Measurements from ENCODE around the gene NUDT1. TPM values are rescaled to one million over a fixed set of nuclear protein-coding genes. Genes with fewer than 3 reads are reported as not detected.
"Not testable (repeated sequence)": the region's sequence is repeated elsewhere in the genome, so short reads cannot be mapped to it uniquely, and the experiment has no call there.

NUDT1 gene
- total RNA-seq, 6 donors from 2014 or later, result 6.3 to 23.2 (median 13.9) TPM

DNA sequence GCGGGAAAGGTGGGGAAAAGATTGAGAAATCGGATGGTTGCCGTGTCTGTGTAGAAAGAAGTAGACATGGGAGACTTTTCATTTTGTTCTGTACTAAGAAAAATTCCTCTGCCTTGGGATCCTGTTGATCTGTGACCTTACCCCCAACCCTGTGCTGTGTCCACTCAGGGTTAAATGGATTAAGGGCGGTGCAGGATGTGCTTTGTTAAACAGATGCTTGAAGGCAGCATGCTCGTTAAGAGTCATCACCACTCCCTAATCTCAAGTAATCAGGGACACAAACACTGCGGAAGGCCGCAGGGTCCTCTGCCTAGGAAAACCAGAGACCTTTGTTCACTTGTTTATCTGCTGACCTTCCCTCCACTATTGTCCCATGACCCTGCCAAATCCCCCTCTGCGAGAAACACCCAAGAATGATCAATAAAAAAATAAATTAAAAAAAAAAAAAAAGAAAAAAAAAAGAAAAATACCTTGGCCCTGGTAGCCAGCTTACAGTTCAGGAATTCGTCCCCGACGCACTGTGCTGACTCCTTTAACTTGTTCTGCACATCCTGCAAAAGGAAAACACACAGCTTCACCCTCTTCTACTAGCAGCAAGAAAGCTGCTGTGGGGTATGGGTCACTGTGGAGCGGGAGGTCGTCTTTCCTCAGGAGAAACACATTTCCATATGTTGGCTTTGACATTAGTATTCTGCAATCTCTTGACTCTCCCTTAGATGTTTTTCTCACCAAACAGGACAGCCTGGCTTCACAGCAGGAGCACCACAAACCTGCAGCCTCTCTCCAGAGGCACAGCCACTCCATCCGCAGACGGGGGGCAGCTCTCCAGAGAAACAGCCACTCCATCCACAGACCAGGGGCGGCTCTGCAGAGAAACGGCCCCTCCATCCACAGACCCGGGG lies 27.3 kb downstream of the NUDT1 start:
- 74 to 75% methylated on average over 12 to 16 of the region's 18 CpGs for WGBS, 2 donors
- not testable (repeated sequence) for DNase-seq; H3K27me3 ChIP-seq; H3K9me3 ChIP-seq; H3K4me1 ChIP-seq; H3K4me3 ChIP-seq; ATAC-seq (ENCODE audit: low FRiP score in 2 of 2)
- peaks cover 3 to 34% (median 22%) of the 10 kb centered on the region in 4 donors for H3K36me3 ChIP-seq
- TF ChIP-seq POLR2AphosphoS5 (IDR thresholded peaks at IDR 0.05), result peak in 1 of 2 donors; percentile 8
- H3K27ac ChIP-seq, result peak overlapping the region in 2 of 4 donors; percentile 24 to 59

DNA sequence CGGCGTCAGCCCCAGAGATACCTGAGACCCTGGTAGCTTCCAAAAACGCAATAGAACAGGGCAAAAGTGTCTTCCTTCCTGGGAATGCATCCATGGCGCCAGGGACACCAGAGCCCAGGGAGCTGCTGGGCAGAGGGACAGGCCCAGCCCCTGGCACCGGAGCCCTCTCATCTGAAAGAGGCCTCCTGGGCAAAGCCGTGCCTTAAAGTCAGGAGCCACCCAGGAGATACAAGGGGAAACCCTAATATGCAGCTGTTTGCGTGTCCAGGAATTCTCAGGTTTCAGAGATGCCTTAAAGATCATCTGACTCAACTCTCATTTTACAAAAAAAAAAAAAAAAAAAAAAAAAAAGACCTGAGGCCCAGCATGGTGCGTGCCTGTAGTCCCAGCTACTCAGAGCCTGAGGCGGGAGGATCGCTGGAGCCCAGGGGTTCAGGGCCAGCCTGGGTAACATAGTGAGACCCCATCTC lies 28.0 kb downstream of the NUDT1 start:
- no peaks in the 10 kb centered on the region for H3K9me3 ChIP-seq
- 93 to 94% methylated on average over 10 of the region's 10 CpGs for WGBS, 2 donors
- TF ChIP-seq POLR2AphosphoS5 (IDR thresholded peaks at IDR 0.05), result no peak
- H3K27ac ChIP-seq, result peak overlapping the region in 2 of 4 donors; percentile 24 to 59
- H3K36me3 ChIP-seq, result peaks cover 5 to 38% (median 27%) of the 10 kb centered on the region in 4 donors
- ATAC-seq (ENCODE audit: low FRiP score in 2 of 2), result no peak
- no peak for DNase-seq
- no peaks in the 10 kb centered on the region for H3K27me3 ChIP-seq
- H3K4me1 ChIP-seq, result peaks cover 0 to 6% (median 5%) of the 10 kb centered on the region in 4 donors
- H3K4me3 ChIP-seq, result no peak overlapping the region

DNA sequence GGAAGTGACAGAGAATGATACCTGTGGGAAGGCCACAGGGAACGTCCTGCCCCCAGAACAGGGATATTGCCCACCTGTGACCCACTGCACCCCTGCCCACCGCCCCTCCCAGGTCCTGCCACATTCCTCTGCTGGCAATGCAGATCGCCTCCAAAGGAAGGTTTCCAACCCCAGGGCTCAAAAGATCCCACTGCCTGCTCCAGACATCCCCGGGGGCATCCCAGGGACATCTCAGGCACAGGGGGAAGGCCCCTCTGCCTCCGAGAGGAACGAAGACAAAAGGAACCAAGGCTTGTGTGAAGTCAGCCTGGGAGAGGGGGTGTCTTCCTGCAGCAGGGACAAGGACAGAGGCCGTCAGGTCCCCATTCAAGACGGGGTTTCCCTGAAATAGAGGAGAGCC lies 28.5 kb downstream of the NUDT1 start:
- H3K4me3 ChIP-seq, result no peak overlapping the region
- peaks cover 0 to 6% (median 5%) of the 10 kb centered on the region in 4 donors for H3K4me1 ChIP-seq
- H3K36me3 ChIP-seq, result peaks cover 5 to 38% (median 28%) of the 10 kb centered on the region in 4 donors
- no peaks in the 10 kb centered on the region for H3K27me3 ChIP-seq
- no peak for TF ChIP-seq POLR2AphosphoS5 (IDR thresholded peaks at IDR 0.05)
- TF ChIP-seq, protein P1, sequence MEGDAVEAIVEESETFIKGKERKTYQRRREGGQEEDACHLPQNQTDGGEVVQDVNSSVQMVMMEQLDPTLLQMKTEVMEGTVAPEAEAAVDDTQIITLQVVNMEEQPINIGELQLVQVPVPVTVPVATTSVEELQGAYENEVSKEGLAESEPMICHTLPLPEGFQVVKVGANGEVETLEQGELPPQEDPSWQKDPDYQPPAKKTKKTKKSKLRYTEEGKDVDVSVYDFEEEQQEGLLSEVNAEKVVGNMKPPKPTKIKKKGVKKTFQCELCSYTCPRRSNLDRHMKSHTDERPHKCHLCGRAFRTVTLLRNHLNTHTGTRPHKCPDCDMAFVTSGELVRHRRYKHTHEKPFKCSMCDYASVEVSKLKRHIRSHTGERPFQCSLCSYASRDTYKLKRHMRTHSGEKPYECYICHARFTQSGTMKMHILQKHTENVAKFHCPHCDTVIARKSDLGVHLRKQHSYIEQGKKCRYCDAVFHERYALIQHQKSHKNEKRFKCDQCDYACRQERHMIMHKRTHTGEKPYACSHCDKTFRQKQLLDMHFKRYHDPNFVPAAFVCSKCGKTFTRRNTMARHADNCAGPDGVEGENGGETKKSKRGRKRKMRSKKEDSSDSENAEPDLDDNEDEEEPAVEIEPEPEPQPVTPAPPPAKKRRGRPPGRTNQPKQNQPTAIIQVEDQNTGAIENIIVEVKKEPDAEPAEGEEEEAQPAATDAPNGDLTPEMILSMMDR (IDR thresholded peaks at IDR 0.05), result no peak
- no peak for TF ChIP-seq POLR2A (IDR thresholded peaks at IDR 0.05)
- TF ChIP-seq EP300 (IDR thresholded peaks at IDR 0.05), result no peak
- no peak for ATAC-seq (ENCODE audit: low FRiP score in 2 of 2)
- 87 to 92% methylated on average over 8 of the region's 8 CpGs for WGBS, 2 donors
- no peak overlapping the region for H3K27ac ChIP-seq
- H3K9me3 ChIP-seq, result no peaks in the 10 kb centered on the region
- no peak for DNase-seq

DNA sequence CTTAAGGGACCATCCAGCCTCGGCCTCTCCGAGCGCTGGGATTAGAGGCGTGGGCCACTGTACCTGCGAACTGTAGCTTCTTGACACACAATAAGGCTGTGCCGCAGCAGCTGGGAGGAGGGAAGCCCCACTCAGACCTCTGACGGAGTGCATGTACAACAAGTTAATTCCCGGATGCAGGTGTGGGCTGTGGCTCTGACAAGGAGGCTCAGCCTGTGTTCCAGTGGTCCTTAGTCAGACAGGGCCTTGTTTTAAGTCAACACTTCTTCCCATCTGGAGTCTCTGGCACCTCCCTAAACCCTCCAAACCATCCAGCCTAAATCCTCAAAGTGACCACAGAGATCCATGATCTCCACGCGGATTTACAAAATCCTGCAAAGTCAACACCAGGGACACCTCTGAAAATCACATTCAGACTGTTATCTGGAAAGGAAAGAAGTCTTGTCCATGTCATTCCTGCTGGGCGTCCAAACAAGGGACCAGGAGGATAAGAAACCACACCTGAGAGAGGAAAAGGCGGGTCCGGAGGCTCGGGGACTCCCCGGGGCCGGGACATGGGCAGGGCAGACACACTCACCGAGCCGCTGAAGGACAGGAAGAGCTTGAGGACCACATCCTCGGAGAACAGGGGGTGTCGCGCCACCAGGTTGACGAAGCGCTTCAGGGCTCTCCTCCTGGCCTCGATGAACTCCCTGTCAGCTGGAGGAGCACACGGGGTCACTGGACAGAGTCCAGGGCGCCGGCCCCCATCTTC lies 29.4 kb downstream of the NUDT1 start:
- 81 to 88% methylated on average over 23 to 26 of the region's 27 CpGs for WGBS, 2 donors
- peak in 1 of 2 donors; percentile 9 for ATAC-seq (ENCODE audit: low FRiP score in 2 of 2)
- DNase-seq, result no peak
- peaks cover 5 to 34% (median 28%) of the 10 kb centered on the region in 4 donors for H3K36me3 ChIP-seq
- no peaks in the 10 kb centered on the region for H3K27me3 ChIP-seq
- no peak overlapping the region for H3K27ac ChIP-seq
- peaks cover 0 to 6% (median 5%) of the 10 kb centered on the region in 4 donors for H3K4me1 ChIP-seq
- no peak for TF ChIP-seq EP300 (IDR thresholded peaks at IDR 0.05)
- no peak for TF ChIP-seq POLR2AphosphoS5 (IDR thresholded peaks at IDR 0.05)
- no peak for TF ChIP-seq POLR2A (IDR thresholded peaks at IDR 0.05)
- TF ChIP-seq, protein P1 (IDR thresholded peaks at IDR 0.05), result no peak
- no peak overlapping the region for H3K4me3 ChIP-seq
- no peaks in the 10 kb centered on the region for H3K9me3 ChIP-seq

DNA sequence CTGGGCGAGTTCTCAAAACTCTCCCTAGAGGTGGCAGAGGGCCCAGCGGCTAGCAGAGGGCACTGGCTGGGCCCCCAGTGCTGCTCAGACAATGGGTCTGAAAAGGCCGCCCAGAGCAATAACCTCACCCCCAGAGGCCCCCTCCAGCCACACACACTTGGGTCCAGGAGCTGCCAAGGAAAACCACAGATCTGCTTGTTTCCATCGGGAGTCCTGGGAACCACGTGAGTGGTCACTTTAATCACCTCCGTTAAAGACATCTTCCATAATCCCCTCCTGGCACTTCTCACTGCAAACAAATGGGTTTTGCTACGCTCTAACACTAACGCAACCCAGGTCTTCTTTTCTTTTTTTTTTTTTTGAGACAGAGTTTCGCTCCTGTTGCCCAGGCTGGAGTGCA lies 30.0 kb downstream of the NUDT1 start:
- H3K27me3 ChIP-seq, result no peaks in the 10 kb centered on the region
- peaks cover 0 to 6% (median 5%) of the 10 kb centered on the region in 4 donors for H3K4me1 ChIP-seq
- H3K27ac ChIP-seq, result no peak overlapping the region
- TF ChIP-seq EP300 (IDR thresholded peaks at IDR 0.05) (no peak), POLR2A (IDR thresholded peaks at IDR 0.05) (no peak), POLR2AphosphoS5 (IDR thresholded peaks at IDR 0.05) (no peak)
- TF ChIP-seq, protein P1 (IDR thresholded peaks at IDR 0.05), result no peak
- H3K4me3 ChIP-seq, result no peak overlapping the region
- H3K36me3 ChIP-seq, result peaks cover 5 to 38% (median 29%) of the 10 kb centered on the region in 4 donors
- DNase-seq, result no peak
- H3K9me3 ChIP-seq, result no peaks in the 10 kb centered on the region
- WGBS, 2 donors, result 91 to 96% methylated on average over 6 to 9 of the region's 9 CpGs
- ATAC-seq (ENCODE audit: low FRiP score in 2 of 2), result no peak

Data from upper lobe of left lung (tissue), 6 donors.